GM12878 (cell line): ENCODE results near the gene CALHM1. TPM values are rescaled to one million over a fixed set of nuclear protein-coding genes. Genes with fewer than 3 reads are reported as not detected.

Experiments used
- ATAC-seq: fragments of 200-7000 bp; cut with Tn5 transposase; 3 replicates; pipeline ENCODE4 v1.9.1; 2020; ENCODE audit warnings: mild to moderate bottlenecking, moderate library complexity
- BruUV-seq: library from RNA; stranded (reverse); fragments of 400-500 nt; replicated peaks from 2 replicates; lab custom pipeline; 2021; lab: Mats Ljungman, UMichigan
- CTCF ChIA-PET: fragments of 300-600 bp; sonication (Branson Sonifier 250); formaldehyde crosslinking; extraction: SDS; loops from one replicate; lab custom pipeline; 2021; ENCODE audit warnings: inconsistent platforms; lab: Yijun Ruan, JAX
- POLR2A ChIA-PET: fragments of 350-600 bp; formaldehyde crosslinking; extraction: SDS; loops from one replicate; lab custom pipeline; 2021; ENCODE audit warnings: inconsistent platforms; lab: Charles Lee
- RAD21 ChIA-PET: fragments of 300-600 bp; sonication (Branson Sonifier 250); formaldehyde crosslinking; loops from one replicate; lab custom pipeline; 2023; ENCODE audit warnings: antibody characterized with exemption; ENCODE audit not compliant: unreplicated experiment; lab: Charles Lee
- SMC1A ChIA-PET: fragments of 300-600 bp; sonication (Branson Sonifier 250); formaldehyde crosslinking; loops from one replicate; lab custom pipeline; 2023; ENCODE audit not compliant: unreplicated experiment, uncharacterized antibody; lab: Charles Lee
- DNase-seq: peaks from one replicate; pipeline ENCODE4 v3.0.0-alpha.2; 2011; ENCODE audit warnings: low read depth, low spot score
- FAIRE-seq: peaks from 3 replicates; lab custom pipeline; 2011; peaks lifted over from hg19 to GRCh38; lab: Jason Lieb, UNC
- H2AFZ ChIP-seq: 2 replicates; pipeline ENCODE4 v1.6.0; 2011; ENCODE audit warnings: low read depth, low read length, control low read depth; ENCODE audit not compliant: control insufficient read depth
- H3K27ac ChIP-seq: 2 replicates; pipeline ENCODE4 v1.5.1; 2011; ENCODE audit warnings: control low read depth; ENCODE audit not compliant: control insufficient read depth, insufficient read depth
- H3K27me3 ChIP-seq, 2 experiments: replicated peaks in 1 of 2; 2 replicates each; pipeline versions ENCODE4 v1.6.0 to v1.6.1; 2011; ENCODE audit warnings: low read length in 1 of 2; ENCODE audit not compliant: control insufficient read depth in 2 of 2, insufficient read depth in 2 of 2
- H3K36me3 ChIP-seq, 2 experiments: 2 replicates each; pipeline ENCODE4 v1.5.1; 2011; ENCODE audit warnings: low read length in 1 of 2; ENCODE audit not compliant: control insufficient read depth in 2 of 2, insufficient read depth in 2 of 2
- H3K4me1 ChIP-seq: 2 replicates; pipeline ENCODE4 v1.6.1; 2011; ENCODE audit warnings: mild to moderate bottlenecking, low read length, moderate library complexity, mixed read lengths; ENCODE audit not compliant: control insufficient read depth, insufficient read depth
- H3K4me2 ChIP-seq: 2 replicates; pipeline ENCODE4 v1.6.0; 2011; ENCODE audit warnings: control low read depth; ENCODE audit not compliant: control insufficient read depth, insufficient read depth
- H3K4me3 ChIP-seq: fragments of 200-600 bp; sonication (generic); 2 replicates; pipeline ENCODE4 v1.5.1; 2016
- H3K79me2 ChIP-seq: 2 replicates; pipeline ENCODE4 v1.6.0; 2011; ENCODE audit warnings: low read length; ENCODE audit not compliant: control insufficient read depth, insufficient read depth
- H3K9ac ChIP-seq: 2 replicates; pipeline ENCODE4 v1.8.0; 2011; ENCODE audit warnings: low read length, control low read depth, mixed read lengths; ENCODE audit not compliant: control insufficient read depth, insufficient read depth
- H3K9me3 ChIP-seq: replicated peaks from 3 replicates; pipeline ENCODE4 v1.5.1; 2011; ENCODE audit warnings: mild to moderate bottlenecking, low read length; ENCODE audit not compliant: control insufficient read depth, insufficient read depth
- H4K20me1 ChIP-seq: 2 replicates; pipeline ENCODE4 v1.6.0; 2011; ENCODE audit not compliant: control insufficient read depth, insufficient read depth
- ATF7 ChIP-seq: fragments of 450-650 bp; IDR thresholded peaks from 2 replicates; pipeline ENCODE4 v1.6.1; 2016; ENCODE audit warnings: low read depth, mild to moderate bottlenecking
- BHLHE40 ChIP-seq, 2 experiments: fragments of 450-650 bp in 1 of 2; IDR thresholded peaks; 2 replicates each; pipeline ENCODE4 v1.6.1; 2011 to 2017; ENCODE audit warnings: low read depth in 2 of 2, borderline replicate concordance in 1 of 2, improper control_type of control experiment in 1 of 2, low read length in 1 of 2, mild to moderate bottlenecking in 1 of 2
- CREB1 ChIP-seq: IDR thresholded peaks from 2 replicates; pipeline ENCODE4 v1.6.1; 2012; ENCODE audit warnings: low read depth, mild to moderate bottlenecking, inconsistent platforms
- EZH2 ChIP-seq: IDR thresholded peaks from 2 replicates; pipeline ENCODE4 v1.6.1; 2012; ENCODE audit warnings: low read depth, mild to moderate bottlenecking, control low read depth, inconsistent platforms, low read length, borderline replicate concordance; ENCODE audit not compliant: control insufficient read depth
- LARP7 ChIP-seq: fragments of 450-650 bp; IDR thresholded peaks from 2 replicates; pipeline ENCODE4 v1.6.1; 2017; ENCODE audit warnings: mild to moderate bottlenecking
- PAX5 ChIP-seq: IDR thresholded peaks from 2 replicates; pipeline ENCODE4 v1.6.1; 2011; ENCODE audit warnings: low read depth, low read length, borderline replicate concordance
- POLR2A ChIP-seq: IDR thresholded peaks from 2 replicates; pipeline ENCODE4 v1.6.1; 2011; ENCODE audit warnings: low read depth, mild to moderate bottlenecking, low read length
- RBBP5 ChIP-seq: fragments of 200-600 bp; sonication (generic); conservative IDR thresholded peaks from 2 replicates; pipeline ENCODE4 v1.6.1; 2016
- WGBS: methylation state at CpG from one replicate; pipeline ENCODE4 v1.1.6; 2016; ENCODE audit warnings: low lambda C conversion rate; ENCODE audit not compliant: insufficient replicate concordance, insufficient coverage; ENCODE audit errors: missing lambda C conversion rate; 5-methylcytosine and 5-hydroxymethylcytosine counted together
- in situ Hi-C: fragments of 300-500 bp; cut with MboI; formaldehyde crosslinking; loops from 9 replicates; pipeline ENCODE4 v1.14.3; 2018; ENCODE audit warnings: mixed read lengths
- intact Hi-C: fragments of 100-400 bp; cut with micrococcal nuclease; formaldehyde crosslinking; loops from one replicate; pipeline ENCODE4 v1.14.2; 2022; ENCODE audit not compliant: unreplicated experiment
- polyA plus RNA-seq, 11 experiments: library from polyadenylated mRNA; depleted of rRNA in 4 of 11; unstranded in 6 of 11; stranded (reverse) in 5 of 11; fragments of >200 nt; fragmentation: Nextera tagmentation in 4 of 11; fragmentation: Illumina TruSeq in 1 of 11; extraction: Ambion mirVana in 4 of 11; extraction: Trizol in 1 of 11; gene quantifications; 1 replicate in 1 of 11; 2 replicates in 10 of 11; pipeline versions ENCODE4 v1.2.1 to v1.2.3, GENCODE V29; 2011 to 2016; ENCODE audit warnings: inconsistent platforms in 2 of 11, missing spikeins in 2 of 11, low read depth in 1 of 11
- total RNA-seq, 4 experiments: library from RNA; depleted of rRNA in 3 of 4; stranded (reverse); fragments of >200 nt in 3 of 4; fragmentation: Illumina TruSeq in 1 of 4; extraction: Trizol in 1 of 4; gene quantifications; 2 replicates each; pipeline versions ENCODE4 v1.2.1 to v1.2.3, GENCODE V29; 2013 to 2021
- TF ChIP-seq, protein P1 (sequence below): IDR thresholded peaks from 2 replicates; pipeline ENCODE4 v1.6.1; 2011; ENCODE audit warnings: mild to moderate bottlenecking, low read depth, low read length, moderate library complexity; ENCODE audit not compliant: insufficient replicate concordance
- TF ChIP-seq, protein P2 (sequence below): fragments of 450-650 bp; IDR thresholded peaks from 2 replicates; pipeline ENCODE4 v1.6.1; 2017; ENCODE audit warnings: borderline replicate concordance
- TF ChIP-seq, protein P3 (sequence below): fragments of 150-350 bp; IDR thresholded peaks from 2 replicates; pipeline ENCODE4 v1.6.1; 2014; ENCODE audit warnings: mild to moderate bottlenecking, low read depth, low read length

Gene CALHM1
- total and polyA plus RNA-seq, 10 of the 15 experiments (the other 5 are each of a cell fraction or from before 2014, with no cell fraction given) = 0.05 to 1.7 (median 0.17) TPM

DNA sequence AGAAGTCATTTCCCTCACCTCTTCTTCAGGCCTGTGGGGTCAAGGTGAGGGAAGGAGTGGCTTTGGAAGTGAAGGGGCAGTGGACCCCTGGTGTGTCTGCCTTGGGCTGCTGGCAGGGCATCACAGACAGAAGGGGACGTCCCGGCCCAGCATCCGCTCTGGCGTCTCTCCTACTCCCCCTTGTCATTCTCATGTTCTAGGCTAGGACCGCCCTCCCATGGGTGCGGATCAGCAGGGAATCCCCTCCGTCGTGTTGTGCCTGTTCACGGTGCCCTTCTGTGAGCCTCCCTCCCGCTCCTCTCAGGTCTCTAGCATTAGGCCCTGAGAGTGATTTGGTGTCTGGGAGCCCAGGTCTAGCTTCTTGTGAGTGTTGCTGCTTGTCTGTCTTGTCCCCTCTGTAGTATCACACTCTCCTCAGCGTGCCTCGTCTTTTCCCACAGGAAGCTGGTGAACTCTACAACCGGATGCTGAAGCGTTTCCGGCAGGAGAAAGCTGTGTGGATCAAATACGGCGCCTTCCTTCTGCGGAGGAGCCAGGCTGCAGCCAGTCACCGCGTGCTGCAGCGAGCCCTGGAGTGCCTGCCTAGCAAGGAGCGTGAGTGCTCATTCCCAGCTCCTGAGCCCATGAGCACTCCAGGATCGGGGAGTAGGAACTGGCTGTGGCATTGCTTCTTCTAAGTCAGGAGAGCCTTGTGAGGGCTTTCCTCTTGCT lies 15.1 kb downstream of the CALHM1 start:
- ChIA-PET SMC1A (no interaction called here), POLR2A (no interaction called here), RAD21 (interaction anchor here (1.2 kb wide), 1 partner anchor 33 kb away, joined by 3 read pairs; no protein-coding TSS in a partner anchor), CTCF (interaction anchor here (1.4 to 17.8 kb wide), 2 partner anchors 26 to 34 kb away, joined by 4 to 163 read pairs; partner anchors contain the start of gene CALHM3)
- peaks cover 33 to 47% of the 10 kb centered on the region in 2 experiments for H3K36me3 ChIP-seq
- ATAC-seq (no peak), FAIRE-seq (no peak), DNase-seq (no peak)
- H3K9me3 ChIP-seq = no peaks in the 10 kb centered on the region
- 89% methylated on average over 23 of the region's 23 CpGs for WGBS
- in situ Hi-C loops = no loop called here
- no peak overlapping the region for H3K4me2 ChIP-seq
- peaks cover 4% of the 10 kb centered on the region; the same call in 1 of the 2 replicates for H3K79me2 ChIP-seq
- no TSS peak for BruUV-seq
- H3K4me1 ChIP-seq = 0 out of 2 replicates have a peak, but pooled peaks cover 2% of the 10 kb centered on the region
- no peak overlapping the region for H3K27ac ChIP-seq
- H3K9ac ChIP-seq = no peak overlapping the region
- TF ChIP-seq POLR2A (peak; percentile 61), RBBP5 (no peak)
- H3K4me3 ChIP-seq = no peak overlapping the region
- H2AFZ ChIP-seq = no peak overlapping the region
- H3K27me3 ChIP-seq = no peaks in the 10 kb centered on the region
- no peaks in the 10 kb centered on the region; the same call in 1 of the 2 replicates for H4K20me1 ChIP-seq
- intact Hi-C loops = no loop called here

DNA sequence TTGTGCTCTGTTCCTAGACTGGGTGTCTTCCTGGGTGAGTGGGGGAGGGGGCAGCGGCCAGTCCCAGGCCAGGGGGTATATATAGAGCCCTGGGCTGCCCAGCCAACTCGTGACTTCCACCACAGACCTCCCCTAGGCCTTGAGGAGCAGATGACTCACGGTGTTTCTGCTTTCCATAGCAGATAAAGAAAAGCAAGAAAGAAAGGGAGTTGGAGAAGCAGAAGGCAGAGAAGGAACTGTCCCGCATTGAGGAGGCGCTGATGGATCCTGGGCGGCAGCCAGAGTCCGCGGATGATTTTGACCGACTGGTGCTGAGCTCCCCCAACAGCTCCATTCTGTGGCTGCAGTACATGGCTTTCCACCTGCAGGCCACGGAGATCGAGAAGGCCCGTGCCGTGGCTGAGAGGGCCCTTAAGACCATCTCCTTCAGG lies 16.7 kb downstream of the CALHM1 start:
- H3K27ac ChIP-seq = no peak overlapping the region
- H3K4me3 ChIP-seq = no peak overlapping the region
- BruUV-seq = no TSS peak
- WGBS = 85% methylated on average over 13 of the region's 13 CpGs
- DNase-seq = no peak
- no peaks in the 10 kb centered on the region for H3K9me3 ChIP-seq
- no peaks in the 10 kb centered on the region for H3K27me3 ChIP-seq
- peaks cover 40 to 52% of the 10 kb centered on the region in 2 experiments for H3K36me3 ChIP-seq
- no peaks in the 10 kb centered on the region for H3K79me2 ChIP-seq
- intact Hi-C loops (no loop called here), in situ Hi-C loops (no loop called here)
- ChIA-PET CTCF (interaction anchor here (0.7 to 17.8 kb wide), 3 partner anchors 15 to 36 kb away, joined by 3 to 163 read pairs (median 3); partner anchors contain the start of gene CALHM3), RAD21 (interaction anchor here (0.9 kb wide), 1 partner anchor 35 kb away, joined by 3 read pairs; no protein-coding TSS in a partner anchor), SMC1A (interaction anchor here (1.0 kb wide), 1 partner anchor 34 kb away, joined by 3 read pairs; no protein-coding TSS in a partner anchor), POLR2A (interaction anchor here (0.5 to 1.5 kb wide), 2 partner anchors 9 to 127 kb away, joined by 4 to 6 read pairs; no protein-coding TSS in a partner anchor)
- no peak for FAIRE-seq
- H3K4me2 ChIP-seq = no peak overlapping the region
- no peaks in the 10 kb centered on the region for H4K20me1 ChIP-seq
- no peak for ATAC-seq
- no peak overlapping the region for H3K9ac ChIP-seq
- no peak overlapping the region for H2AFZ ChIP-seq
- TF ChIP-seq PAX5 (no peak), LARP7 (no peak), RBBP5 (no peak), CREB1 (no peak), EZH2 (no peak), BHLHE40 (IDR thresholded peaks at IDR 0.05; ENCODE audit: borderline replicate concordance in 1 of 2, low read depth in 2 of 2, low read length in 1 of 2) (no peak), ATF7 (no peak)
- TF ChIP-seq, protein P1, sequence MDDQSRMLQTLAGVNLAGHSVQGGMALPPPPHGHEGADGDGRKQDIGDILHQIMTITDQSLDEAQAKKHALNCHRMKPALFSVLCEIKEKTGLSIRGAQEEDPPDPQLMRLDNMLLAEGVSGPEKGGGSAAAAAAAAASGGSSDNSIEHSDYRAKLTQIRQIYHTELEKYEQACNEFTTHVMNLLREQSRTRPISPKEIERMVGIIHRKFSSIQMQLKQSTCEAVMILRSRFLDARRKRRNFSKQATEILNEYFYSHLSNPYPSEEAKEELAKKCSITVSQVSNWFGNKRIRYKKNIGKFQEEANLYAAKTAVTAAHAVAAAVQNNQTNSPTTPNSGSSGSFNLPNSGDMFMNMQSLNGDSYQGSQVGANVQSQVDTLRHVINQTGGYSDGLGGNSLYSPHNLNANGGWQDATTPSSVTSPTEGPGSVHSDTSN = no peak
- TF ChIP-seq, protein P2, sequence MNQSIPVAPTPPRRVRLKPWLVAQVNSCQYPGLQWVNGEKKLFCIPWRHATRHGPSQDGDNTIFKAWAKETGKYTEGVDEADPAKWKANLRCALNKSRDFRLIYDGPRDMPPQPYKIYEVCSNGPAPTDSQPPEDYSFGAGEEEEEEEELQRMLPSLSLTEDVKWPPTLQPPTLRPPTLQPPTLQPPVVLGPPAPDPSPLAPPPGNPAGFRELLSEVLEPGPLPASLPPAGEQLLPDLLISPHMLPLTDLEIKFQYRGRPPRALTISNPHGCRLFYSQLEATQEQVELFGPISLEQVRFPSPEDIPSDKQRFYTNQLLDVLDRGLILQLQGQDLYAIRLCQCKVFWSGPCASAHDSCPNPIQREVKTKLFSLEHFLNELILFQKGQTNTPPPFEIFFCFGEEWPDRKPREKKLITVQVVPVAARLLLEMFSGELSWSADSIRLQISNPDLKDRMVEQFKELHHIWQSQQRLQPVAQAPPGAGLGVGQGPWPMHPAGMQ = no peak
- TF ChIP-seq, protein P3, sequence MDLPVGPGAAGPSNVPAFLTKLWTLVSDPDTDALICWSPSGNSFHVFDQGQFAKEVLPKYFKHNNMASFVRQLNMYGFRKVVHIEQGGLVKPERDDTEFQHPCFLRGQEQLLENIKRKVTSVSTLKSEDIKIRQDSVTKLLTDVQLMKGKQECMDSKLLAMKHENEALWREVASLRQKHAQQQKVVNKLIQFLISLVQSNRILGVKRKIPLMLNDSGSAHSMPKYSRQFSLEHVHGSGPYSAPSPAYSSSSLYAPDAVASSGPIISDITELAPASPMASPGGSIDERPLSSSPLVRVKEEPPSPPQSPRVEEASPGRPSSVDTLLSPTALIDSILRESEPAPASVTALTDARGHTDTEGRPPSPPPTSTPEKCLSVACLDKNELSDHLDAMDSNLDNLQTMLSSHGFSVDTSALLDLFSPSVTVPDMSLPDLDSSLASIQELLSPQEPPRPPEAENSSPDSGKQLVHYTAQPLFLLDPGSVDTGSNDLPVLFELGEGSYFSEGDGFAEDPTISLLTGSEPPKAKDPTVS = no peak
- 0 out of 2 replicates have a peak, but pooled peaks cover 2% of the 10 kb centered on the region for H3K4me1 ChIP-seq
